Body of pancreas (tissue), 4 donors: ENCODE measurements around the gene KLK4. TPM values are rescaled to one million over a fixed set of nuclear protein-coding genes. Genes with fewer than 3 reads are reported as not detected.

Source experiments
- ATAC-seq: fragments of 150-250 bp; one replicate; pipeline ENCODE4 v1.9.1; 2016
- DNase-seq, 4 donors: peaks; one replicate each; pipeline ENCODE4 v3.0.0-alpha.2; 2019
- H3K27ac ChIP-seq, 4 donors: fragments of 200-600 bp; sonication (generic); 1 replicate in 3 of 4; 2 replicates in 1 of 4; pipeline versions ENCODE4 v1.5.1 to v1.6.1; 2016 to 2019; ENCODE audit warnings: mild to moderate bottlenecking in 1 of 4, mixed read lengths in 1 of 4, moderate library complexity in 1 of 4
- H3K27me3 ChIP-seq, 2 donors: fragments of 200-600 bp; sonication (generic); one replicate each; pipeline ENCODE4 v1.6.0; 2016; ENCODE audit warnings: mild to moderate bottlenecking in 1 of 2
- H3K36me3 ChIP-seq, 2 donors: fragments of 200-600 bp; sonication (generic); replicated peaks in 1 of 2; 2 replicates each; pipeline ENCODE4 v1.5.1; 2016; ENCODE audit warnings: low read depth in 2 of 2; ENCODE audit not compliant: insufficient read depth in 1 of 2
- H3K4me1 ChIP-seq: fragments of 200-600 bp; sonication (generic); one replicate; pipeline ENCODE4 v1.6.0; 2016
- H3K4me3 ChIP-seq, 2 donors: fragments of 200-600 bp; sonication (generic); 1 replicate in 1 of 2; 2 replicates in 1 of 2; pipeline ENCODE4 v1.5.1; 2016 to 2019
- H3K9me3 ChIP-seq, 3 donors: fragments of 200-600 bp; sonication (generic); 1 replicate in 2 of 3; 2 replicates in 1 of 3; pipeline ENCODE4 v1.5.1; 2016
- POLR2A ChIP-seq, 3 donors: fragments of 450-650 bp; IDR thresholded peaks; one replicate each; pipeline ENCODE4 v1.6.1; 2016; ENCODE audit warnings: antibody characterized with exemption in 3 of 3, mild to moderate bottlenecking in 2 of 3
- WGBS, 2 donors: methylation state at CpG; one replicate each; pipeline ENCODE4 v1.1.5; 2017; 5-methylcytosine and 5-hydroxymethylcytosine counted together
- intact Hi-C: fragments of 100-400 bp; cut with DNase I; formaldehyde crosslinking; loops from one replicate; pipeline ENCODE4 v1.15.1; 2023
- total RNA-seq, 2 donors: library from RNA; depleted of rRNA; stranded (reverse); fragments of >200 nt; gene quantifications; one replicate each; pipeline ENCODE4 v1.1.0, GENCODE V29; 2016
- TF ChIP-seq, protein P1 (sequence below), 7 experiments: fragments of 450-650 bp in 4 of 7; fragments of 200-600 bp in 3 of 7; sonication (generic) in 3 of 7; IDR thresholded peaks; one replicate each; pipeline ENCODE4 v1.5.1; 2016 to 2019; ENCODE audit warnings: antibody characterized with exemption in 7 of 7

Gene KLK4
- total RNA-seq, 2 donors from 2014 or later, result not detected

GRCh38 chr19:50910722-50911121 lies 473 bp downstream of the KLK4 start:
- ATAC-seq, result no peak
- TF ChIP-seq, protein P1, sequence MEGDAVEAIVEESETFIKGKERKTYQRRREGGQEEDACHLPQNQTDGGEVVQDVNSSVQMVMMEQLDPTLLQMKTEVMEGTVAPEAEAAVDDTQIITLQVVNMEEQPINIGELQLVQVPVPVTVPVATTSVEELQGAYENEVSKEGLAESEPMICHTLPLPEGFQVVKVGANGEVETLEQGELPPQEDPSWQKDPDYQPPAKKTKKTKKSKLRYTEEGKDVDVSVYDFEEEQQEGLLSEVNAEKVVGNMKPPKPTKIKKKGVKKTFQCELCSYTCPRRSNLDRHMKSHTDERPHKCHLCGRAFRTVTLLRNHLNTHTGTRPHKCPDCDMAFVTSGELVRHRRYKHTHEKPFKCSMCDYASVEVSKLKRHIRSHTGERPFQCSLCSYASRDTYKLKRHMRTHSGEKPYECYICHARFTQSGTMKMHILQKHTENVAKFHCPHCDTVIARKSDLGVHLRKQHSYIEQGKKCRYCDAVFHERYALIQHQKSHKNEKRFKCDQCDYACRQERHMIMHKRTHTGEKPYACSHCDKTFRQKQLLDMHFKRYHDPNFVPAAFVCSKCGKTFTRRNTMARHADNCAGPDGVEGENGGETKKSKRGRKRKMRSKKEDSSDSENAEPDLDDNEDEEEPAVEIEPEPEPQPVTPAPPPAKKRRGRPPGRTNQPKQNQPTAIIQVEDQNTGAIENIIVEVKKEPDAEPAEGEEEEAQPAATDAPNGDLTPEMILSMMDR (IDR thresholded peaks at IDR 0.05), result no peak
- TF ChIP-seq POLR2A (IDR thresholded peaks at IDR 0.05), result no peak
- WGBS, 2 donors, result 29 to 38% methylated on average over 4 of the region's 4 CpGs
- no peaks in the 10 kb centered on the region for H3K36me3 ChIP-seq
- no peak overlapping the region for H3K4me3 ChIP-seq
- intact Hi-C loops, result no loop called here
- H3K27ac ChIP-seq, result no peak overlapping the region
- no peaks in the 10 kb centered on the region for H3K27me3 ChIP-seq
- H3K9me3 ChIP-seq, result no peaks in the 10 kb centered on the region
- no peak for DNase-seq
- peaks cover 3% of the 10 kb centered on the region for H3K4me1 ChIP-seq

GRCh38 chr19:50909240-50910070 lies 1.7 kb downstream of the KLK4 start:
- 5% methylated on average over 22 to 35 of the region's 36 CpGs for WGBS, 2 donors
- no peaks in the 10 kb centered on the region for H3K27me3 ChIP-seq
- peak; percentile 64 for ATAC-seq

DNA sequence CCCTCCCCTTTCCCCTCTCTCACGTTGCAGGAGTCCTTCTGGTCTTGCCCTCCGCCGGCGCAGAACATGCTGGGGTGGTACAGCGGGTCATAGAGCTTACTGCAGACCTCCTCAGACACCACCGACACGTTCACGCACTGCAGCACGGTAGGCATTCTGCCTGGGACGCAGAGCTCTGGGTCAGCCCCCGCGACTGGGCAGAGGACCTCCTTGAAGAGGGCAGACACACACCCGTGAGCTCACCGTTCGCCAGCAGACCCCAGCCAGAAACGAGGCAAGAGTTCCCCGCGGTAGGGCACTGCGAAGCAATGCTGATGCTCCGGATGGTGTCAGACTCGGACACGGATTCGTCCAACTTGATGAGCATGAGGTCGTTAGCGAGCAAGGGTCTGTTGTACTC lies 2.9 kb downstream of the KLK4 start:
- 41 to 56% methylated on average over 24 to 25 of the region's 25 CpGs for WGBS, 2 donors
- no peaks in the 10 kb centered on the region for H3K27me3 ChIP-seq
- intact Hi-C loops, result no loop called here
- peaks cover 3% of the 10 kb centered on the region for H3K4me1 ChIP-seq
- no peak for TF ChIP-seq POLR2A (IDR thresholded peaks at IDR 0.05)
- no peak overlapping the region for H3K27ac ChIP-seq
- no peak overlapping the region for H3K4me3 ChIP-seq
- ATAC-seq, result no peak
- DNase-seq, result no peak
- H3K9me3 ChIP-seq, result no peaks in the 10 kb centered on the region
- H3K36me3 ChIP-seq, result no peaks in the 10 kb centered on the region

More at GRCh38 chr19:50909240-50910070, 1.7 kb downstream of the KLK4 start:
- TF ChIP-seq, protein P1 (IDR thresholded peaks at IDR 0.05), result no peak
- TF ChIP-seq POLR2A (IDR thresholded peaks at IDR 0.05), result no peak
- H3K27ac ChIP-seq, result no peak overlapping the region
- H3K9me3 ChIP-seq, result no peaks in the 10 kb centered on the region
- H3K4me1 ChIP-seq, result peaks cover 3% of the 10 kb centered on the region
- intact Hi-C loops, result no loop called here
- H3K4me3 ChIP-seq, result no peak overlapping the region
- H3K36me3 ChIP-seq, result no peaks in the 10 kb centered on the region
- peak; percentile 31 to 69 (median 56) for DNase-seq

GRCh38 chr19:50906217-50906616 lies 5.0 kb downstream of the KLK4 start:
- no peaks in the 10 kb centered on the region for H3K27me3 ChIP-seq
- no peak for ATAC-seq
- TF ChIP-seq POLR2A (IDR thresholded peaks at IDR 0.05), result no peak
- TF ChIP-seq, protein P1 (IDR thresholded peaks at IDR 0.05), result peak; percentile 16 to 45 (median 37)
- H3K36me3 ChIP-seq, result no peaks in the 10 kb centered on the region
- H3K27ac ChIP-seq, result no peak overlapping the region
- intact Hi-C loops, result no loop called here
- H3K4me1 ChIP-seq, result peaks cover 3% of the 10 kb centered on the region
- DNase-seq, result peak; percentile 33 to 62 (median 40)
- WGBS, 2 donors, result 12 to 15% methylated on average over 5 of the region's 5 CpGs
- no peak overlapping the region for H3K4me3 ChIP-seq
- no peaks in the 10 kb centered on the region for H3K9me3 ChIP-seq

DNA sequence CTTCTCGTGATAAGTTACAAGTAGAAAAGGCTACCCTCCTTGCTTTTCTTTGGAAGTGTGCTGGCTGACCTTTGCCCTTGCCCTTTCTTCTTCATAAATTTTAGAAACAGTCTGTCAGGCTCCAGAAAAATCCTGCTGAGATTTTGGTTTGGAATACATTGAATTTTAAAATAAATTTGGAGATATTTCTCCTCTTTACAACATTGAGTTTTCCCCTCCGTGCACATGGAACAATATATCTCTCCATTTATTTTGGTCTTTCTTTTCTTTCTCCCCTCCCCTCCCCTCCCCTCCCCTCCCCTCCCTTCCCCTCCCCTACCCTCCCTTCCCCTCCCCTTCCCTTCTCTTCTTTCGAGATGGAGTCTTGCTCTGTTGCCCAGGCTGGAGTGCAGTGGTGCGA lies 8.6 kb downstream of the KLK4 start:
- Histone ChIP-seq H3K4me1 (no peaks in the 10 kb centered on the region), H3K36me3 (no peaks in the 10 kb centered on the region), H3K27ac (no peak overlapping the region), H3K9me3 (no peaks in the 10 kb centered on the region), H3K27me3 (no peaks in the 10 kb centered on the region), H3K4me3 (no peak overlapping the region)
- WGBS, 2 donors, result 54 to 60% methylated on average over 4 of the region's 4 CpGs
- ATAC-seq, result no peak
- intact Hi-C loops, result no loop called here
- TF ChIP-seq POLR2A (IDR thresholded peaks at IDR 0.05), result no peak
- TF ChIP-seq, protein P1 (IDR thresholded peaks at IDR 0.05), result no peak
- DNase-seq, result no peak
